Measurements from ENCODE around the gene MAEL. TPM values are rescaled to one million over a fixed set of nuclear protein-coding genes. Genes with fewer than 3 reads are reported as not detected.

MAEL gene
- polyA plus RNA-seq, 1 of the 3 experiments (the other 2 are of a cell fraction), result not detected

DNA sequence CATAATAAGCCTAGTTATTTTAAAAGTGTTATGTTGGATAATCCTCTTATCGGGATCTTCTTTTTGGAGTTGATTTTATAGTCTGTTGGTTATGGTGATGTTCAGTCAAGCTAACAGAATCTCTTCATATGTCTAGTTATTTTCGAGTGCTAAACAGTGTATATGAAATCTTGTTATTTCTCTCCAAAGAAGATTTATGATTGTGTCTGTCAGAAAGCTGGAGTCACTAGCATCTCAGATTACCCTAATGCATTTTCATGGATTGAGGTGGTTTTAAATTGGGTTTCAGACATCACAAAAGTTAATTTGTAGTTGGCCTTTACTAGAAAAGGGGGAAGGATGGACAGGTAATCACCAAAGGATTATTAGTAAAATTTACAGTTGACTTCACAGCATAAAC is 13.3 kb downstream of the MAEL start:
- no peaks in the 10 kb centered on the region for H3K9me3 ChIP-seq
- no peaks in the 10 kb centered on the region for H3K79me2 ChIP-seq (ENCODE audit: insufficient read depth)
- H3F3A ChIP-seq (replicated peaks; ENCODE audit: insufficient read depth), result no peaks in the 10 kb centered on the region
- no peaks in the 10 kb centered on the region for H3K9me2 ChIP-seq
- ChIA-PET POLR2A (no interaction called here), CTCF (no interaction called here)
- no peaks in the 10 kb centered on the region for H3K4me1 ChIP-seq (ENCODE audit: control insufficient read depth in 1 of 2, insufficient read depth in 2 of 2, low read depth in 1 of 2, low read length in 1 of 2)
- DNase-seq, result no peak
- H3K4me3 ChIP-seq (ENCODE audit: low read depth in 2 of 2, low read length in 1 of 2), result no peak overlapping the region
- H3K4me2 ChIP-seq, result no peak overlapping the region
- WGBS (ENCODE audit: low lambda C conversion rate), result 31% methylated on average over 2 of the region's 2 CpGs
- no peak overlapping the region for H3K27ac ChIP-seq (ENCODE audit: low read depth in 2 of 2, low read length in 1 of 2)
- no peak overlapping the region for H2AFZ ChIP-seq (ENCODE audit: low read depth)
- TF ChIP-seq, protein P1, sequence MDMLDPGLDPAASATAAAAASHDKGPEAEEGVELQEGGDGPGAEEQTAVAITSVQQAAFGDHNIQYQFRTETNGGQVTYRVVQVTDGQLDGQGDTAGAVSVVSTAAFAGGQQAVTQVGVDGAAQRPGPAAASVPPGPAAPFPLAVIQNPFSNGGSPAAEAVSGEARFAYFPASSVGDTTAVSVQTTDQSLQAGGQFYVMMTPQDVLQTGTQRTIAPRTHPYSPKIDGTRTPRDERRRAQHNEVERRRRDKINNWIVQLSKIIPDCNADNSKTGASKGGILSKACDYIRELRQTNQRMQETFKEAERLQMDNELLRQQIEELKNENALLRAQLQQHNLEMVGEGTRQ (IDR thresholded peaks at IDR 0.05; ENCODE audit: borderline replicate concordance, low read depth, low read length), result no peak
- TF ChIP-seq SIN3A (IDR thresholded peaks at IDR 0.05; ENCODE audit: borderline replicate concordance, low read depth, low read length) (no peak), CHD2 (IDR thresholded peaks at IDR 0.05; ENCODE audit: low read length, partially characterized antibody) (no peak), YY1 (IDR thresholded peaks at IDR 0.05; ENCODE audit: low read depth) (no peak), TCF12 (IDR thresholded peaks at IDR 0.05) (no peak), GABPA (IDR thresholded peaks at IDR 0.05; ENCODE audit: low read depth) (no peak), SMC3 (IDR thresholded peaks at IDR 0.05; ENCODE audit: low read depth, low read length) (no peak), RAD21 (IDR thresholded peaks at IDR 0.05; ENCODE audit: low read length) (no peak), POLR2AphosphoS5 (IDR thresholded peaks at IDR 0.05; ENCODE audit: low read depth, low read length) (no peak), MEF2A (IDR thresholded peaks at IDR 0.05; ENCODE audit: borderline replicate concordance, low read depth) (no peak), JUND (IDR thresholded peaks at IDR 0.05) (no peak), TEAD4 (IDR thresholded peaks at IDR 0.05; ENCODE audit: borderline replicate concordance, insufficient read depth) (no peak), RXRA (IDR thresholded peaks at IDR 0.05; ENCODE audit: borderline replicate concordance, low read depth) (no peak), FOXJ3 (CRISPR knock-in tag; IDR thresholded peaks at IDR 0.05) (no peak), TAF1 (IDR thresholded peaks at IDR 0.05; ENCODE audit: borderline replicate concordance, low read depth, low read length) (no peak), ELF1 (IDR thresholded peaks at IDR 0.05) (no peak), EP300 (IDR thresholded peaks at IDR 0.05; ENCODE audit: borderline replicate concordance in 1 of 2, low read depth in 1 of 2, low read length in 1 of 2) (no peak)
- TF ChIP-seq, protein P2, sequence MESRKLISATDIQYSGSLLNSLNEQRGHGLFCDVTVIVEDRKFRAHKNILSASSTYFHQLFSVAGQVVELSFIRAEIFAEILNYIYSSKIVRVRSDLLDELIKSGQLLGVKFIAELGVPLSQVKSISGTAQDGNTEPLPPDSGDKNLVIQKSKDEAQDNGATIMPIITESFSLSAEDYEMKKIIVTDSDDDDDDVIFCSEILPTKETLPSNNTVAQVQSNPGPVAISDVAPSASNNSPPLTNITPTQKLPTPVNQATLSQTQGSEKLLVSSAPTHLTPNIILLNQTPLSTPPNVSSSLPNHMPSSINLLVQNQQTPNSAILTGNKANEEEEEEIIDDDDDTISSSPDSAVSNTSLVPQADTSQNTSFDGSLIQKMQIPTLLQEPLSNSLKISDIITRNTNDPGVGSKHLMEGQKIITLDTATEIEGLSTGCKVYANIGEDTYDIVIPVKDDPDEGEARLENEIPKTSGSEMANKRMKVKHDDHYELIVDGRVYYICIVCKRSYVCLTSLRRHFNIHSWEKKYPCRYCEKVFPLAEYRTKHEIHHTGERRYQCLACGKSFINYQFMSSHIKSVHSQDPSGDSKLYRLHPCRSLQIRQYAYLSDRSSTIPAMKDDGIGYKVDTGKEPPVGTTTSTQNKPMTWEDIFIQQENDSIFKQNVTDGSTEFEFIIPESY (IDR thresholded peaks at IDR 0.05; ENCODE audit: borderline replicate concordance, low read depth), result no peak
- TF ChIP-seq, protein P3, sequence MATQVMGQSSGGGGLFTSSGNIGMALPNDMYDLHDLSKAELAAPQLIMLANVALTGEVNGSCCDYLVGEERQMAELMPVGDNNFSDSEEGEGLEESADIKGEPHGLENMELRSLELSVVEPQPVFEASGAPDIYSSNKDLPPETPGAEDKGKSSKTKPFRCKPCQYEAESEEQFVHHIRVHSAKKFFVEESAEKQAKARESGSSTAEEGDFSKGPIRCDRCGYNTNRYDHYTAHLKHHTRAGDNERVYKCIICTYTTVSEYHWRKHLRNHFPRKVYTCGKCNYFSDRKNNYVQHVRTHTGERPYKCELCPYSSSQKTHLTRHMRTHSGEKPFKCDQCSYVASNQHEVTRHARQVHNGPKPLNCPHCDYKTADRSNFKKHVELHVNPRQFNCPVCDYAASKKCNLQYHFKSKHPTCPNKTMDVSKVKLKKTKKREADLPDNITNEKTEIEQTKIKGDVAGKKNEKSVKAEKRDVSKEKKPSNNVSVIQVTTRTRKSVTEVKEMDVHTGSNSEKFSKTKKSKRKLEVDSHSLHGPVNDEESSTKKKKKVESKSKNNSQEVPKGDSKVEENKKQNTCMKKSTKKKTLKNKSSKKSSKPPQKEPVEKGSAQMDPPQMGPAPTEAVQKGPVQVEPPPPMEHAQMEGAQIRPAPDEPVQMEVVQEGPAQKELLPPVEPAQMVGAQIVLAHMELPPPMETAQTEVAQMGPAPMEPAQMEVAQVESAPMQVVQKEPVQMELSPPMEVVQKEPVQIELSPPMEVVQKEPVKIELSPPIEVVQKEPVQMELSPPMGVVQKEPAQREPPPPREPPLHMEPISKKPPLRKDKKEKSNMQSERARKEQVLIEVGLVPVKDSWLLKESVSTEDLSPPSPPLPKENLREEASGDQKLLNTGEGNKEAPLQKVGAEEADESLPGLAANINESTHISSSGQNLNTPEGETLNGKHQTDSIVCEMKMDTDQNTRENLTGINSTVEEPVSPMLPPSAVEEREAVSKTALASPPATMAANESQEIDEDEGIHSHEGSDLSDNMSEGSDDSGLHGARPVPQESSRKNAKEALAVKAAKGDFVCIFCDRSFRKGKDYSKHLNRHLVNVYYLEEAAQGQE (IDR thresholded peaks at IDR 0.05; ENCODE audit: low read depth, low read length), result no peak
- H4K20me1 ChIP-seq (ENCODE audit: insufficient read depth), result no peaks in the 10 kb centered on the region
- H3K27me3 ChIP-seq (ENCODE audit: insufficient read depth), result no peaks in the 10 kb centered on the region
- no peaks in the 10 kb centered on the region for H3K36me3 ChIP-seq (replicated peaks in 1 of 2; ENCODE audit: control insufficient read depth in 1 of 2, insufficient read depth in 2 of 2, low read length in 1 of 2)
- H3K9ac ChIP-seq, result no peak overlapping the region

All from SK-N-SH (cell line).